ENCODE results near the gene SLC5A1. TPM values are rescaled to one million over a fixed set of nuclear protein-coding genes. Genes with fewer than 3 reads are reported as not detected.
"Not testable (repeated sequence)": the region's sequence is repeated elsewhere in the genome, so short reads cannot be mapped to it uniquely, and the experiment has no call there.

The SLC5A1 gene
- total and polyA plus RNA-seq, 4 donors, result 0.06 to 0.32 (median 0.24) TPM

- H3K27me3 ChIP-seq (ENCODE audit: control insufficient read depth, insufficient read depth, low read length); H3K27ac ChIP-seq (ENCODE audit: low read depth, low read length); H3K4me3 ChIP-seq (ENCODE audit: low read depth, low read length); DNase-seq (ENCODE audit: low read depth in 4 of 6, low spot score in 6 of 6); H3K36me3 ChIP-seq (ENCODE audit: control insufficient read depth, insufficient read depth, low read length); H3K4me1 ChIP-seq (ENCODE audit: control insufficient read depth, insufficient read depth, low read length); H3K9me3 ChIP-seq (ENCODE audit: control insufficient read depth, insufficient read depth, low read length): not testable (repeated sequence)
- no CpG with 5 or more reads among the region's 3 CpGs for WGBS (ENCODE audit: insufficient coverage)
These were observed 92.9 kb downstream of the SLC5A1 start for GRCh38 chr22:32135958-32136357.

- 86% methylated on average over 1 of the region's 4 CpGs for WGBS (ENCODE audit: insufficient coverage)
- not testable (repeated sequence) for H3K36me3 ChIP-seq (ENCODE audit: control insufficient read depth, insufficient read depth, low read length); H3K4me1 ChIP-seq (ENCODE audit: control insufficient read depth, insufficient read depth, low read length); H3K9me3 ChIP-seq (ENCODE audit: control insufficient read depth, insufficient read depth, low read length); H3K27ac ChIP-seq (ENCODE audit: low read depth, low read length); DNase-seq (ENCODE audit: low read depth in 4 of 6, low spot score in 6 of 6); H3K27me3 ChIP-seq (ENCODE audit: control insufficient read depth, insufficient read depth, low read length); H3K4me3 ChIP-seq (ENCODE audit: low read depth, low read length)
These were observed 93.8 kb downstream of the SLC5A1 start for GRCh38 chr22:32136881-32137280.

GRCh38 chr22:32137731-32138324, 94.8 kb downstream of the SLC5A1 start:
- 88% methylated on average over 10 of the region's 16 CpGs for WGBS (ENCODE audit: insufficient coverage)
- not testable (repeated sequence) for H3K27me3 ChIP-seq (ENCODE audit: control insufficient read depth, insufficient read depth, low read length); H3K27ac ChIP-seq (ENCODE audit: low read depth, low read length); H3K4me1 ChIP-seq (ENCODE audit: control insufficient read depth, insufficient read depth, low read length); DNase-seq (ENCODE audit: low read depth in 4 of 6, low spot score in 6 of 6); H3K4me3 ChIP-seq (ENCODE audit: low read depth, low read length); H3K9me3 ChIP-seq (ENCODE audit: control insufficient read depth, insufficient read depth, low read length); H3K36me3 ChIP-seq (ENCODE audit: control insufficient read depth, insufficient read depth, low read length)

GRCh38 chr22:32138576-32138975, 95.5 kb downstream of the SLC5A1 start:
- WGBS (ENCODE audit: insufficient coverage), result no CpG with 5 or more reads among the region's 1 CpG
- H3K36me3 ChIP-seq (ENCODE audit: control insufficient read depth, insufficient read depth, low read length); H3K4me1 ChIP-seq (ENCODE audit: control insufficient read depth, insufficient read depth, low read length); H3K27me3 ChIP-seq (ENCODE audit: control insufficient read depth, insufficient read depth, low read length); H3K4me3 ChIP-seq (ENCODE audit: low read depth, low read length); H3K27ac ChIP-seq (ENCODE audit: low read depth, low read length); H3K9me3 ChIP-seq (ENCODE audit: control insufficient read depth, insufficient read depth, low read length); DNase-seq (ENCODE audit: low read depth in 4 of 6, low spot score in 6 of 6): not testable (repeated sequence)

GRCh38 chr22:32140688-32141087, 97.6 kb downstream of the SLC5A1 start:
- H3K4me3 ChIP-seq (ENCODE audit: low read depth, low read length); H3K4me1 ChIP-seq (ENCODE audit: control insufficient read depth, insufficient read depth, low read length); DNase-seq (ENCODE audit: low read depth in 4 of 6, low spot score in 6 of 6); H3K27me3 ChIP-seq (ENCODE audit: control insufficient read depth, insufficient read depth, low read length); H3K36me3 ChIP-seq (ENCODE audit: control insufficient read depth, insufficient read depth, low read length); H3K27ac ChIP-seq (ENCODE audit: low read depth, low read length); H3K9me3 ChIP-seq (ENCODE audit: control insufficient read depth, insufficient read depth, low read length): not testable (repeated sequence)
- WGBS (ENCODE audit: insufficient coverage), result no CpG with 5 or more reads among the region's 6 CpGs

GRCh38 chr22:32142600-32142999, 99.5 kb downstream of the SLC5A1 start:
- H3K27me3 ChIP-seq (ENCODE audit: control insufficient read depth, insufficient read depth, low read length), result no peaks in the 10 kb centered on the region
- no peak overlapping the region for H3K27ac ChIP-seq (ENCODE audit: low read depth, low read length)
- no peak for DNase-seq (ENCODE audit: low read depth in 4 of 6, low spot score in 6 of 6)
- no peaks in the 10 kb centered on the region for H3K4me1 ChIP-seq (ENCODE audit: control insufficient read depth, insufficient read depth, low read length)
- no peaks in the 10 kb centered on the region for H3K36me3 ChIP-seq (ENCODE audit: control insufficient read depth, insufficient read depth, low read length)
- H3K4me3 ChIP-seq (ENCODE audit: low read depth, low read length), result no peak overlapping the region
- H3K9me3 ChIP-seq (ENCODE audit: control insufficient read depth, insufficient read depth, low read length), result no peaks in the 10 kb centered on the region

GRCh38 chr22:32144496-32145274, 101.6 kb downstream of the SLC5A1 start:
- no peak for DNase-seq (ENCODE audit: low read depth in 4 of 6, low spot score in 6 of 6)
- no peak overlapping the region for H3K27ac ChIP-seq (ENCODE audit: low read depth, low read length)
- no peaks in the 10 kb centered on the region for H3K9me3 ChIP-seq (ENCODE audit: control insufficient read depth, insufficient read depth, low read length)
- no peaks in the 10 kb centered on the region for H3K27me3 ChIP-seq (ENCODE audit: control insufficient read depth, insufficient read depth, low read length)
- H3K4me1 ChIP-seq (ENCODE audit: control insufficient read depth, insufficient read depth, low read length), result no peaks in the 10 kb centered on the region
- no peaks in the 10 kb centered on the region for H3K36me3 ChIP-seq (ENCODE audit: control insufficient read depth, insufficient read depth, low read length)
- no peak overlapping the region for H3K4me3 ChIP-seq (ENCODE audit: low read depth, low read length)
- WGBS (ENCODE audit: insufficient coverage), result 71% methylated on average over 1 of the region's 6 CpGs

GRCh38 chr22:32147128-32147527, 104.1 kb downstream of the SLC5A1 start:
- not testable (repeated sequence) for H3K4me3 ChIP-seq (ENCODE audit: low read depth, low read length); H3K4me1 ChIP-seq (ENCODE audit: control insufficient read depth, insufficient read depth, low read length); H3K36me3 ChIP-seq (ENCODE audit: control insufficient read depth, insufficient read depth, low read length); H3K27ac ChIP-seq (ENCODE audit: low read depth, low read length); H3K9me3 ChIP-seq (ENCODE audit: control insufficient read depth, insufficient read depth, low read length); H3K27me3 ChIP-seq (ENCODE audit: control insufficient read depth, insufficient read depth, low read length); DNase-seq (ENCODE audit: low read depth in 4 of 6, low spot score in 6 of 6)
- 95% methylated on average over 3 of the region's 8 CpGs for WGBS (ENCODE audit: insufficient coverage)

GRCh38 chr22:32148372-32148771, 105.3 kb downstream of the SLC5A1 start:
- H3K9me3 ChIP-seq (ENCODE audit: control insufficient read depth, insufficient read depth, low read length); DNase-seq (ENCODE audit: low read depth in 4 of 6, low spot score in 6 of 6); H3K36me3 ChIP-seq (ENCODE audit: control insufficient read depth, insufficient read depth, low read length); H3K4me1 ChIP-seq (ENCODE audit: control insufficient read depth, insufficient read depth, low read length); H3K27me3 ChIP-seq (ENCODE audit: control insufficient read depth, insufficient read depth, low read length); H3K27ac ChIP-seq (ENCODE audit: low read depth, low read length); H3K4me3 ChIP-seq (ENCODE audit: low read depth, low read length): not testable (repeated sequence)
- 100% methylated on average over 1 of the region's 4 CpGs for WGBS (ENCODE audit: insufficient coverage)

- H3K4me1 ChIP-seq (ENCODE audit: control insufficient read depth, insufficient read depth, low read length); H3K27ac ChIP-seq (ENCODE audit: low read depth, low read length); DNase-seq (ENCODE audit: low read depth in 4 of 6, low spot score in 6 of 6); H3K4me3 ChIP-seq (ENCODE audit: low read depth, low read length); H3K36me3 ChIP-seq (ENCODE audit: control insufficient read depth, insufficient read depth, low read length); H3K27me3 ChIP-seq (ENCODE audit: control insufficient read depth, insufficient read depth, low read length); H3K9me3 ChIP-seq (ENCODE audit: control insufficient read depth, insufficient read depth, low read length): not testable (repeated sequence)
- WGBS (ENCODE audit: insufficient coverage), result 83% methylated on average over 2 of the region's 7 CpGs
These were observed 107.6 kb downstream of the SLC5A1 start for GRCh38 chr22:32150647-32151046.

Measured in spinal cord (tissue), 10 donors.